ENCODE results near the gene AGAP3. TPM values are rescaled to one million over a fixed set of nuclear protein-coding genes. Genes with fewer than 3 reads are reported as not detected.

AGAP3 gene
- polyA plus RNA-seq, 1 of the 3 experiments (the other 2 are of a cell fraction) = 126 TPM

DNA sequence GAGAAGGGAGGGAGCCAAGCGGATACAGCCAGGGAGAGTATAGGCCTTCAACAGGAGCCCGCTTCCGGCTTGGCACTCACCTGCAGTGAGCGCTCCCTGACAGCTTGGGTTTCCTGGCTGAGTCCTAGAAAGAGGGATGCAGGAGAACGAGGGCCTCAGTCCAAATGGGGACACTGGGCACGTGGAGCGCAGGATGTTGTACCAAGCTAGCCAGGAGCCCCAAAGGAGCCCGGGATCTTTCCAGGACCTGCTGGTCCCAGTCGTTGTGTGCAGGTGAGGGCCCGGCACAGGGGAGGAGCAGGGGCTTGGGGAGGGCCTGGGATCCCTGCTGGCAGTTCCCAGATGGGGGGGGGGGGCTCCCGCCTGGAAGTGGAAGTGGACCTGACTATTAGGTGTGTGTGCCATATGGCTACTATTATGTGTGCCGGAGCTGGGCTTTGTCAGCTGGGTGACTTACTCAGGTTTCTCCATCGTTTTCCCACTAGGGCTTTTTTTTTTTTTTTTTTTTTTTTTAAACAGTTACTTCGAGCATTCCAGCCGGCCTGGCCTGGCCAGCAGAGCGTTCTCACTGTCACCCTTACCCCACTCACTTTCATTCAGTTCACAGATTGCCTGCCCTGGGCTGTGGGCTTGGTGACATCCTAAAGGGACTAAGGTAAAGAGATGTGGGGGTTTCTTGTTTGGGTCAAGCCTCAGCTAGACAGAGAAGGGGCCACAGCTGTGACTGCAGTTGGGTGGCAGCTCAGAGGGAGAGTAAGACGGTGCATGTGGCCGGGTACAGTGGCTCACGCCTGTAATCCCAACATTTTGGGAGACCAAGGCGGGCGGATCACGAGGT lies 3.8 kb downstream of the AGAP3 start:
- Histone ChIP-seq H3K9me2 (no peaks in the 10 kb centered on the region), H3K9me3 (no peaks in the 10 kb centered on the region), H4K20me1 (ENCODE audit: insufficient read depth) (peaks cover 77% of the 10 kb centered on the region), H2AFZ (ENCODE audit: low read depth) (no peak overlapping the region), H3K9ac (no peak overlapping the region), H3K27me3 (ENCODE audit: insufficient read depth) (no peaks in the 10 kb centered on the region), H3K79me2 (ENCODE audit: insufficient read depth) (peaks cover 84% of the 10 kb centered on the region), H3K4me3 (ENCODE audit: low read depth in 2 of 2, low read length in 1 of 2) (no peak overlapping the region), H3K4me1 (ENCODE audit: control insufficient read depth in 1 of 2, insufficient read depth in 2 of 2, low read depth in 1 of 2, low read length in 1 of 2) (peaks cover 21 to 32% of the 10 kb centered on the region in 2 experiments), H3F3A (replicated peaks; ENCODE audit: insufficient read depth) (peaks cover 19% of the 10 kb centered on the region), H3K4me2 (peak overlapping the region; percentile 99; the same call in 1 of the 2 replicates), H3K27ac (ENCODE audit: low read depth in 2 of 2, low read length in 1 of 2) (no peak overlapping the region; a peak in 1 of 4 replicates), H3K36me3 (replicated peaks in 1 of 2; ENCODE audit: control insufficient read depth in 1 of 2, insufficient read depth in 2 of 2, low read length in 1 of 2) (peaks cover 0 to 11% of the 10 kb centered on the region in 2 experiments)
- CTCF ChIA-PET = interaction anchor here (0.7 to 21.3 kb wide), 10 partner anchors 19 to 192 kb away, joined by 3 to 474 read pairs (median 4); partner anchors contain the start of gene ABCB8
- TF ChIP-seq GATA2 (CRISPR knock-in tag; IDR thresholded peaks at IDR 0.05) = no peak
- no peak for TF ChIP-seq CHD2 (IDR thresholded peaks at IDR 0.05; ENCODE audit: low read length, partially characterized antibody)
- TF ChIP-seq RAD21 (IDR thresholded peaks at IDR 0.05; ENCODE audit: low read length) = no peak
- no peak for TF ChIP-seq NRF1 (IDR thresholded peaks at IDR 0.05; ENCODE audit: low read depth, low read length)
- no peak for TF ChIP-seq ELF1 (IDR thresholded peaks at IDR 0.05)
- TF ChIP-seq, protein P1, sequence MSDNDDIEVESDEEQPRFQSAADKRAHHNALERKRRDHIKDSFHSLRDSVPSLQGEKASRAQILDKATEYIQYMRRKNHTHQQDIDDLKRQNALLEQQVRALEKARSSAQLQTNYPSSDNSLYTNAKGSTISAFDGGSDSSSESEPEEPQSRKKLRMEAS (IDR thresholded peaks at IDR 0.05; ENCODE audit: low read depth) = no peak
- no peak for TF ChIP-seq TEAD4 (IDR thresholded peaks at IDR 0.05; ENCODE audit: borderline replicate concordance, insufficient read depth)
- TF ChIP-seq, protein P2, sequence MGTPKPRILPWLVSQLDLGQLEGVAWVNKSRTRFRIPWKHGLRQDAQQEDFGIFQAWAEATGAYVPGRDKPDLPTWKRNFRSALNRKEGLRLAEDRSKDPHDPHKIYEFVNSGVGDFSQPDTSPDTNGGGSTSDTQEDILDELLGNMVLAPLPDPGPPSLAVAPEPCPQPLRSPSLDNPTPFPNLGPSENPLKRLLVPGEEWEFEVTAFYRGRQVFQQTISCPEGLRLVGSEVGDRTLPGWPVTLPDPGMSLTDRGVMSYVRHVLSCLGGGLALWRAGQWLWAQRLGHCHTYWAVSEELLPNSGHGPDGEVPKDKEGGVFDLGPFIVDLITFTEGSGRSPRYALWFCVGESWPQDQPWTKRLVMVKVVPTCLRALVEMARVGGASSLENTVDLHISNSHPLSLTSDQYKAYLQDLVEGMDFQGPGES (IDR thresholded peaks at IDR 0.05; ENCODE audit: low read depth, low read length) = no peak
- no peak for TF ChIP-seq YY1 (IDR thresholded peaks at IDR 0.05; ENCODE audit: low read depth)
- no peak for TF ChIP-seq TAF1 (IDR thresholded peaks at IDR 0.05; ENCODE audit: borderline replicate concordance, low read depth, low read length)
- TF ChIP-seq TCF12 (IDR thresholded peaks at IDR 0.05) = no peak
- TF ChIP-seq, protein P3, sequence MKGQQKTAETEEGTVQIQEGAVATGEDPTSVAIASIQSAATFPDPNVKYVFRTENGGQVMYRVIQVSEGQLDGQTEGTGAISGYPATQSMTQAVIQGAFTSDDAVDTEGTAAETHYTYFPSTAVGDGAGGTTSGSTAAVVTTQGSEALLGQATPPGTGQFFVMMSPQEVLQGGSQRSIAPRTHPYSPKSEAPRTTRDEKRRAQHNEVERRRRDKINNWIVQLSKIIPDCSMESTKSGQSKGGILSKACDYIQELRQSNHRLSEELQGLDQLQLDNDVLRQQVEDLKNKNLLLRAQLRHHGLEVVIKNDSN (IDR thresholded peaks at IDR 0.05; ENCODE audit: borderline replicate concordance, low read depth) = no peak
- TF ChIP-seq JUND (IDR thresholded peaks at IDR 0.05) = no peak
- TF ChIP-seq, protein P4, sequence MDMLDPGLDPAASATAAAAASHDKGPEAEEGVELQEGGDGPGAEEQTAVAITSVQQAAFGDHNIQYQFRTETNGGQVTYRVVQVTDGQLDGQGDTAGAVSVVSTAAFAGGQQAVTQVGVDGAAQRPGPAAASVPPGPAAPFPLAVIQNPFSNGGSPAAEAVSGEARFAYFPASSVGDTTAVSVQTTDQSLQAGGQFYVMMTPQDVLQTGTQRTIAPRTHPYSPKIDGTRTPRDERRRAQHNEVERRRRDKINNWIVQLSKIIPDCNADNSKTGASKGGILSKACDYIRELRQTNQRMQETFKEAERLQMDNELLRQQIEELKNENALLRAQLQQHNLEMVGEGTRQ (IDR thresholded peaks at IDR 0.05; ENCODE audit: borderline replicate concordance, low read depth, low read length) = no peak
- no peak for TF ChIP-seq RXRA (IDR thresholded peaks at IDR 0.05; ENCODE audit: borderline replicate concordance, low read depth)
- no peak for DNase-seq
- WGBS (ENCODE audit: low lambda C conversion rate) = 88% methylated on average over 20 of the region's 22 CpGs
- POLR2A ChIA-PET = interaction anchor here (0.8 kb wide), 1 partner anchor 135 kb away, joined by 3 read pairs; no protein-coding TSS in a partner anchor

All from SK-N-SH (cell line).